Naive thymus-derived CD4-positive, alpha-beta T cell (primary cell): Measurements from ENCODE around the gene CSNK2A1. TPM values are rescaled to one million over a fixed set of nuclear protein-coding genes. Genes with fewer than 3 reads are reported as not detected.

Experiments
- ATAC-seq: fragments of 150-1000 bp; cut with Tn5 transposase; 2 replicates; pipeline ENCODE4 v1.10.0; 2021; ENCODE audit warnings: mild to moderate bottlenecking, moderate library complexity
- CTCF ChIA-PET: fragments of 350-600 bp; sonication (Branson Sonifier 250); formaldehyde crosslinking; loops from one replicate; lab custom pipeline; 2021; ENCODE audit warnings: antibody characterized with exemption; lab: Charles Lee
- POLR2A ChIA-PET: fragments of 350-600 bp; sonication (Branson Sonifier 250); formaldehyde crosslinking; loops from one replicate; lab custom pipeline; 2021; ENCODE audit warnings: antibody characterized with exemption, inconsistent platforms; lab: Charles Lee
- DNase-seq, 9 donors: peaks; one replicate each; pipeline versions ENCODE4 v3.0.0 to v3.0.0-alpha.2; 2020 to 2022; ENCODE audit warnings: mixed read lengths in 1 of 9
- H3K27ac ChIP-seq: one replicate; pipeline ENCODE4 v1.7.0; 2013; ENCODE audit warnings: mild to moderate bottlenecking, low read depth, low read length, moderate library complexity
- H3K27me3 ChIP-seq, 2 donors: one replicate each; pipeline ENCODE4 v1.7.0; 2013; ENCODE audit warnings: low read length in 2 of 2, mild to moderate bottlenecking in 2 of 2, moderate library complexity in 2 of 2; ENCODE audit not compliant: control insufficient read depth in 2 of 2, insufficient read depth in 2 of 2
- H3K36me3 ChIP-seq, 3 experiments: 1 replicate in 2 of 3; 2 replicates in 1 of 3; pipeline ENCODE4 v1.7.0; 2013; ENCODE audit warnings: low read length in 3 of 3, mild to moderate bottlenecking in 3 of 3, moderate library complexity in 1 of 3; ENCODE audit not compliant: insufficient read depth in 3 of 3, control insufficient read depth in 2 of 3
- H3K4me1 ChIP-seq, 2 donors: one replicate each; pipeline ENCODE4 v1.7.0; 2013; ENCODE audit warnings: low read length in 2 of 2, mild to moderate bottlenecking in 2 of 2, moderate library complexity in 1 of 2; ENCODE audit not compliant: control insufficient read depth in 2 of 2, insufficient read depth in 2 of 2
- H3K4me3 ChIP-seq: 2 replicates; pipeline ENCODE4 v1.7.0; 2013; ENCODE audit warnings: mild to moderate bottlenecking, low read length
- H3K9me3 ChIP-seq, 3 experiments: 1 replicate in 2 of 3; 2 replicates in 1 of 3; pipeline ENCODE4 v1.7.0; 2013; ENCODE audit warnings: low read length in 3 of 3; ENCODE audit not compliant: control insufficient read depth in 2 of 3
- H3K27ac Mint-ChIP-seq, 9 donors: one replicate each; pipeline ENCODE4 v1.8.0; 2020 to 2022; ENCODE audit warnings: mixed read lengths in 9 of 9, mild to moderate bottlenecking in 8 of 9, moderate library complexity in 5 of 9, inconsistent platforms in 2 of 9
- H3K27me3 Mint-ChIP-seq, 5 donors: one replicate each; pipeline ENCODE4 v1.8.0; 2021 to 2022; ENCODE audit warnings: mixed read lengths in 5 of 5, mild to moderate bottlenecking in 1 of 5
- H3K36me3 Mint-ChIP-seq, 5 donors: one replicate each; pipeline ENCODE4 v1.8.0; 2020 to 2022; ENCODE audit warnings: mixed read lengths in 5 of 5, mild to moderate bottlenecking in 3 of 5, inconsistent platforms in 1 of 5
- H3K4me1 Mint-ChIP-seq, 7 donors: one replicate each; pipeline ENCODE4 v1.8.0; 2020 to 2022; ENCODE audit warnings: mixed read lengths in 7 of 7, mild to moderate bottlenecking in 3 of 7, inconsistent platforms in 1 of 7
- H3K4me3 Mint-ChIP-seq, 10 donors: one replicate each; pipeline ENCODE4 v1.8.0; 2020 to 2022; ENCODE audit warnings: mild to moderate bottlenecking in 10 of 10, mixed read lengths in 10 of 10, moderate library complexity in 6 of 10, inconsistent platforms in 2 of 10
- H3K9me3 Mint-ChIP-seq, 11 donors: one replicate each; pipeline ENCODE4 v1.8.0; 2020 to 2022; ENCODE audit warnings: mixed read lengths in 11 of 11, mild to moderate bottlenecking in 4 of 11, inconsistent platforms in 1 of 11, moderate library complexity in 1 of 11
- intact Hi-C, 2 donors: fragments of 100-400 bp; cut with micrococcal nuclease; formaldehyde crosslinking; loops; one replicate each; pipeline ENCODE4 v1.15.1; 2023
- polyA plus RNA-seq, 2 donors: library from polyadenylated mRNA; unstranded; fragments of 300-500 nt; fragmentation: Illumina TruSeq; gene quantifications; one replicate each; pipeline ENCODE4 v1.2.3, GENCODE V29; 2021
- total RNA-seq, 6 experiments: library from RNA in 5 of 6; stranded (reverse) in 5 of 6; gene quantifications; 1 replicate in 5 of 6; 2 replicates in 1 of 6; pipeline ENCODE4 v1.2.3 and lab custom pipeline; 2021 to 2026

CSNK2A1 gene
- total and polyA plus RNA-seq, 7 experiments from 2014 or later: 47.3 to 117 (median 74.5) TPM

DNA sequence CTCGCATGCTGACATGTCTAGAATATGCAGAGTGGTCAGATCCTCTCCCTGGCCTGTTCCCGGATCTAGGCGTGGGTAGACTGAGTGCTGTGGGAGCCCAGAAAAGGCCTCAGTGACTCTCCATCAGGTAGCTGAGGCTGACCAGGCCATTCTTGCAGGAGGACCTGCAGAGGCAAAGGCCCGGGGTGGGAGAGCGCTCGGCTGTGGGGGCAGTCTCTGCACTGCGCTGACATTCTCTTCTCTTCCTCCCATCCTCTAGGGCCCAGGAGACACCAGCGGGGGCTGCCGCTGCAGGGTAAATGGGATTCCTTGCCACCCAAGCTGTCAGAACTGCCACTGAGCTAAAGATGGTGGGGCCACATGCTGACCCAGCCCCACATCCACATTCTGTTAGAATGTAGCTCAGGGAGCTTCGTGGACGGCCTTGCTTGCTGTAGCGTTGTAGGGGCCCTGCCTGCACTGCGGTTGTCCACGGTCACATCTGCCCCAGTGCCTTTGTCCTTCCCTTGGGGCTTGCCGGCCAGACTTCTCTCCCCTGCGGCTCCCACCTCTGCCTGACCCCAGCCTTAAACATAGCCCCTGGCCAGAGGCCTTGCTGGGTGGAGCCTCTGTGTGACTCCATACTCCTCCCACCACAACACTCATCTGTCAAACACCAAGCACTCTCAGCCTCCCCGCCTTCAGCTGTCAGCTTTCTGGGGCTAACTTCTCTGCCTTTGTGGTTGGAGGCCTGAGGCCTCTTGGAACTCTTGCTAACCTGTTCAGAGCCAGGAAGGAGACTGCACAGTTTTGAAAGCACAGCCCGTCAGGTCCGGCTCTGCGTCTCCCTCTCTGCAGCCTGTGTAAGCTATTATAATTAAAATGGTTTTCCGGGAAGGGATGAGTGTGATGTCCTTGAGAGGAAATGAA lies 113.2 kb downstream of the CSNK2A1 start:
- H3K9me3 Mint-ChIP-seq: no peaks in the 10 kb centered on the region
- H3K27me3 Mint-ChIP-seq: no peaks in the 10 kb centered on the region
- peaks cover 21 to 51% (median 36%) of the 10 kb centered on the region in 7 donors for H3K4me1 Mint-ChIP-seq
- DNase-seq: no peak
- ATAC-seq: no peak
- no peak overlapping the region for H3K4me3 ChIP-seq
- peaks cover 0 to 68% (median 0%) of the 10 kb centered on the region in 3 experiments for H3K36me3 ChIP-seq
- H3K4me1 ChIP-seq: peaks cover 17 to 21% of the 10 kb centered on the region in 2 donors
- H3K27ac ChIP-seq: no peak overlapping the region
- ChIA-PET CTCF (interaction anchor here (2.6 kb wide), 1 partner anchor 75 kb away, joined by 15 read pairs; no protein-coding TSS in a partner anchor), POLR2A (no interaction called here)
- no peak overlapping the region for H3K4me3 Mint-ChIP-seq
- intact Hi-C loops: no loop called here
- peak overlapping the region in 2 of 9 donors; percentile 29 to 47 for H3K27ac Mint-ChIP-seq
- peaks cover 0 to 40% (median 13%) of the 10 kb centered on the region in 5 donors for H3K36me3 Mint-ChIP-seq
- no peaks in the 10 kb centered on the region for H3K27me3 ChIP-seq
- no peaks in the 10 kb centered on the region for H3K9me3 ChIP-seq

DNA sequence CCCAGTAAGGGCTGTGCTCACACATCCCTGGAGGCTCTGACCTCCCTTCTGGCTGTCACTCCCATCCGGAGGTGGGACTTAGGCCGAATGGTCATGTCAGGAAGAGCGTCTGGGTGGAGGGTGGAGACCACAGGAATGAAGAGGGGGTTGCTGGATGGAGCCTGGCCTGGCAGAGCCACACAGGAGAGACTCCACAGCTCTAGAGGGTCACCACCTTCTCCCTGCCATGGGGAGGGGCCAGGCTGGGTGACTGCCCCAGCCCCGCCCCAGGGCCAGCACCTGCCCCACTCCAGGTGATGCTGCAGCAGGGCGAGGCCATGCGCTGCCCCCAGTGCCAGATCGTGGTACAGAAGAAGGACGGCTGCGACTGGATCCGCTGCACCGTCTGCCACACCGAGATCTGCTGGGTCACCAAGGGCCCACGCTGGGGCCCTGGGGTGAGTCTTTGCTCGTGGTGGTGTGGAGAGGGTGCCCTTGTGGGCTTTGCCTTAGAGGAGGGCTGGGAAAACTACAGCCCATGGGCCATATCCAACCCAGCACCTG lies 114.9 kb downstream of the CSNK2A1 start:
- ATAC-seq: no peak
- H3K9me3 Mint-ChIP-seq: no peaks in the 10 kb centered on the region
- no peak overlapping the region for H3K4me3 ChIP-seq
- peaks cover 0 to 66% (median 0%) of the 10 kb centered on the region in 3 experiments for H3K36me3 ChIP-seq
- no peaks in the 10 kb centered on the region for H3K27me3 ChIP-seq
- no peak overlapping the region for H3K27ac ChIP-seq
- DNase-seq: no peak
- H3K4me1 Mint-ChIP-seq: peaks cover 8 to 50% (median 33%) of the 10 kb centered on the region in 7 donors
- no peak overlapping the region for H3K4me3 Mint-ChIP-seq
- H3K4me1 ChIP-seq: peaks cover 8% of the 10 kb centered on the region in 2 donors
- POLR2A ChIA-PET: no interaction called here
- H3K36me3 Mint-ChIP-seq: peaks cover 0 to 47% (median 11%) of the 10 kb centered on the region in 5 donors
- intact Hi-C loops: no loop called here
- no peaks in the 10 kb centered on the region for H3K27me3 Mint-ChIP-seq
- CTCF ChIA-PET: no interaction called here
- H3K9me3 ChIP-seq: no peaks in the 10 kb centered on the region
- H3K27ac Mint-ChIP-seq: peak overlapping the region in 3 of 9 donors; percentile 45 to 69 (median 46)

DNA sequence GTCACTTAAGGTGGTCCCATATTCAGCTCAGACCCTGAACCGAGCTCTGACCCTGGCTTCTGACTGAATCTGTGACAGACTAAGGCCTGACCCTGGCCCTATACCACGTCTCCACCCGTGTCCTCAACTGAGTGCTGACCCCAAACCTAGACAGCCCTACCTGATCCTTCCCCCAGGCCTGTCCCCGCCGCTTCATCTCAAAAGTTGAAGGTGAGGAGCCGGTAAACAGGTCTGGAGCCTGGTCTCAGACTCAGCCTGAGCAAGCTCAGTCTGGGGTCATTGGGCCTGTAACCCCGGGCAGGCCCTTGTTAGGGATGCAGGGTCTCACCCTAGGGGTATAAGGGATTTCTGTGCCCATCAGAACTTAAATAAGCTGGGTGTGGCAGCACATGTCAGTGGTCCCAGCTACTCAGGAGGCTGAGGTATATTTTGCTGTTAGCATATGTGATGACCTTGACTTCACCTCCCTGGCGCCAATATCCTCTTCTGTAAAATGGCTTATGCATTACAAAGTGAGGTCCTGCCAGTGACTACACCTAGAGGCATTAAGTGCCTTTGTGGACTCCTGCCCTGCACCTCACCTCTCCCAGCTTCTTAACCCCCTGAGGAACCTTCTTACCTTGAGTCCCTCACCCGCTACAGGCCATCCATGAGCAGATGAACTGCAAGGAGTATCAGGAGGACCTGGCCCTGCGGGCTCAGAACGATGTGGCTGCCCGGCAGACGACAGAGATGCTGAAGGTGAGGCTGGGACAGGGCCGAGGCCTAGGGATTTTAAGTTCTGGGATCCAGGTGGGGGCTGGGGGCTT lies 115.5 kb downstream of the CSNK2A1 start:
- intact Hi-C loops: no loop called here
- no peak for DNase-seq
- no peak overlapping the region for H3K4me3 ChIP-seq
- H3K9me3 Mint-ChIP-seq: no peaks in the 10 kb centered on the region
- H3K4me3 Mint-ChIP-seq: no peak overlapping the region
- ChIA-PET POLR2A (interaction anchor here (1.2 kb wide), 1 partner anchor 10 kb away, joined by 3 read pairs; no protein-coding TSS in a partner anchor), CTCF (no interaction called here)
- ATAC-seq: no peak
- H3K27ac Mint-ChIP-seq: peak overlapping the region in 5 of 9 donors; percentile 12 to 69 (median 46)
- H3K4me1 Mint-ChIP-seq: peaks cover 2 to 46% (median 27%) of the 10 kb centered on the region in 7 donors
- peaks cover under 1 to 2% of the 10 kb centered on the region in 2 donors for H3K4me1 ChIP-seq
- H3K36me3 Mint-ChIP-seq: peaks cover 0 to 46% (median 11%) of the 10 kb centered on the region in 5 donors
- H3K27me3 Mint-ChIP-seq: no peaks in the 10 kb centered on the region
- peaks cover 0 to 73% (median 0%) of the 10 kb centered on the region in 3 experiments for H3K36me3 ChIP-seq
- no peak overlapping the region for H3K27ac ChIP-seq
- H3K9me3 ChIP-seq: no peaks in the 10 kb centered on the region
- H3K27me3 ChIP-seq: no peaks in the 10 kb centered on the region

DNA sequence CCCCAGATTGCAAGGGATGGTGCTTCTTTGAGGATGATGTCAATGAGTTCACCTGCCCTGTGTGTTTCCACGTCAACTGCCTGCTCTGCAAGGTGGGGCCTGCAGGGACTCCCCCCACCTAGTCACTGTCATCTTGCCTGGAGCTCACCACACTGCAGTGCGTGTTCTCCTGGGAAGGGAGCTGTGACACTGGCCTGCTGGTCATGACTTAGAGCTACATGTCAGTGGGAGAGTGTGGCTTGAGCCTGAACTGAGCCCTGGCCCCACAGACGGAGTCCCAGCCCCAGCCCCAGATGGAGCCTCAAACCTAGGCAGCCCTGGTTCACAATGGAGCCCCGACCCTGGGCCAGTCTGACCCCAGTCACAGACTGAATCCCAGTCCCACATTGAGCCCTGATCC lies 116.2 kb downstream of the CSNK2A1 start:
- Mint-ChIP-seq H3K4me3 (no peak overlapping the region), H3K27me3 (no peaks in the 10 kb centered on the region), H3K9me3 (no peaks in the 10 kb centered on the region), H3K27ac (no peak overlapping the region), H3K4me1 (peaks cover 0 to 42% (median 20%) of the 10 kb centered on the region in 7 donors), H3K36me3 (peaks cover 0 to 46% (median 11%) of the 10 kb centered on the region in 5 donors)
- no peak for DNase-seq
- CTCF ChIA-PET: no interaction called here
- intact Hi-C loops: no loop called here
- H3K4me1 ChIP-seq: no peaks in the 10 kb centered on the region
- no peaks in the 10 kb centered on the region for H3K27me3 ChIP-seq
- H3K27ac ChIP-seq: no peak overlapping the region
- POLR2A ChIA-PET: interaction anchor here (1.2 kb wide), 1 partner anchor 11 kb away, joined by 3 read pairs; no protein-coding TSS in a partner anchor
- no peaks in the 10 kb centered on the region for H3K9me3 ChIP-seq
- H3K36me3 ChIP-seq: peaks cover 0 to 74% (median 0%) of the 10 kb centered on the region in 3 experiments
- H3K4me3 ChIP-seq: no peak overlapping the region
- no peak for ATAC-seq

DNA sequence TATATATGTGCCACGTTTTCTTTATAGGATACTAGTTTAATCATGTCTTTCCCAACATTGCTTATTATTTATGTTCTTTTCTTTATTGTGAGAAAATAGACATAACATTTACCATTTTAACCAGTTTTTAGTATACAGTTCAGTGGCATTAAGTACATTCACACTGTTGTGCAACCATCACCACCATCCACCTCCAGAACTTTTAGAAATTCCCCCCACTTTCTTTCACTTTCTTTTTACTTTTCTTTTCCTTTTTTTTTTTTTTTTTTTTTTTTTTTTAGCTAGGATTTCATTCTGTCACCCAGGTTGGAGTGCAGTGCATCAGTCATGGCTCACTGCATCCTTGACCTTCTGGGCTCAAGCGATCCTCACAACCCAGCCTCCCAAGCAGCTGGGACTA lies 117.0 kb downstream of the CSNK2A1 start:
- intact Hi-C loops: no loop called here
- H3K9me3 ChIP-seq: no peaks in the 10 kb centered on the region
- no peak for ATAC-seq
- CTCF ChIA-PET: no interaction called here
- Mint-ChIP-seq H3K27ac (peak overlapping the region in 1 of 9 donors; percentile 76), H3K9me3 (no peaks in the 10 kb centered on the region), H3K36me3 (peaks cover 0 to 51% (median 11%) of the 10 kb centered on the region in 5 donors), H3K4me3 (no peak overlapping the region), H3K27me3 (no peaks in the 10 kb centered on the region), H3K4me1 (peaks cover 3 to 46% (median 19%) of the 10 kb centered on the region in 7 donors)
- no peak overlapping the region for H3K27ac ChIP-seq
- no peak for DNase-seq
- H3K36me3 ChIP-seq: peaks cover 0 to 75% (median 2%) of the 10 kb centered on the region in 3 experiments
- POLR2A ChIA-PET: interaction anchor here (0.6 to 1.2 kb wide), 2 partner anchors 12 to 14 kb away, joined by 3 to 4 read pairs; no protein-coding TSS in a partner anchor
- H3K4me1 ChIP-seq: no peaks in the 10 kb centered on the region
- H3K27me3 ChIP-seq: no peaks in the 10 kb centered on the region
- no peak overlapping the region for H3K4me3 ChIP-seq
